GM12873 (cell line): ENCODE results near the gene MPL.

Experiments used
- TF ChIP-seq, protein P1 (sequence below): IDR thresholded peaks from 2 replicates; pipeline ENCODE4 v1.5.1; 2012; ENCODE audit warnings: low read depth, mild to moderate bottlenecking, moderate library complexity, low read length, control low read depth; ENCODE audit not compliant: insufficient read depth; ENCODE audit errors: missing control alignments

The MPL gene

GRCh38 chr1:43392702-43393101 lies 55.1 kb downstream of the MPL start:
- TF ChIP-seq, protein P1, sequence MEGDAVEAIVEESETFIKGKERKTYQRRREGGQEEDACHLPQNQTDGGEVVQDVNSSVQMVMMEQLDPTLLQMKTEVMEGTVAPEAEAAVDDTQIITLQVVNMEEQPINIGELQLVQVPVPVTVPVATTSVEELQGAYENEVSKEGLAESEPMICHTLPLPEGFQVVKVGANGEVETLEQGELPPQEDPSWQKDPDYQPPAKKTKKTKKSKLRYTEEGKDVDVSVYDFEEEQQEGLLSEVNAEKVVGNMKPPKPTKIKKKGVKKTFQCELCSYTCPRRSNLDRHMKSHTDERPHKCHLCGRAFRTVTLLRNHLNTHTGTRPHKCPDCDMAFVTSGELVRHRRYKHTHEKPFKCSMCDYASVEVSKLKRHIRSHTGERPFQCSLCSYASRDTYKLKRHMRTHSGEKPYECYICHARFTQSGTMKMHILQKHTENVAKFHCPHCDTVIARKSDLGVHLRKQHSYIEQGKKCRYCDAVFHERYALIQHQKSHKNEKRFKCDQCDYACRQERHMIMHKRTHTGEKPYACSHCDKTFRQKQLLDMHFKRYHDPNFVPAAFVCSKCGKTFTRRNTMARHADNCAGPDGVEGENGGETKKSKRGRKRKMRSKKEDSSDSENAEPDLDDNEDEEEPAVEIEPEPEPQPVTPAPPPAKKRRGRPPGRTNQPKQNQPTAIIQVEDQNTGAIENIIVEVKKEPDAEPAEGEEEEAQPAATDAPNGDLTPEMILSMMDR, result no peak

- TF ChIP-seq, protein P1, result no peak
Observed at GRCh38 chr1:43395523-43395922, 57.9 kb downstream of the MPL start.

- TF ChIP-seq, protein P1, result no peak
Observed at GRCh38 chr1:43396059-43396458, 58.4 kb downstream of the MPL start.

GRCh38 chr1:43398227-43398626 lies 60.6 kb downstream of the MPL start:
- TF ChIP-seq, protein P1, result no peak

DNA sequence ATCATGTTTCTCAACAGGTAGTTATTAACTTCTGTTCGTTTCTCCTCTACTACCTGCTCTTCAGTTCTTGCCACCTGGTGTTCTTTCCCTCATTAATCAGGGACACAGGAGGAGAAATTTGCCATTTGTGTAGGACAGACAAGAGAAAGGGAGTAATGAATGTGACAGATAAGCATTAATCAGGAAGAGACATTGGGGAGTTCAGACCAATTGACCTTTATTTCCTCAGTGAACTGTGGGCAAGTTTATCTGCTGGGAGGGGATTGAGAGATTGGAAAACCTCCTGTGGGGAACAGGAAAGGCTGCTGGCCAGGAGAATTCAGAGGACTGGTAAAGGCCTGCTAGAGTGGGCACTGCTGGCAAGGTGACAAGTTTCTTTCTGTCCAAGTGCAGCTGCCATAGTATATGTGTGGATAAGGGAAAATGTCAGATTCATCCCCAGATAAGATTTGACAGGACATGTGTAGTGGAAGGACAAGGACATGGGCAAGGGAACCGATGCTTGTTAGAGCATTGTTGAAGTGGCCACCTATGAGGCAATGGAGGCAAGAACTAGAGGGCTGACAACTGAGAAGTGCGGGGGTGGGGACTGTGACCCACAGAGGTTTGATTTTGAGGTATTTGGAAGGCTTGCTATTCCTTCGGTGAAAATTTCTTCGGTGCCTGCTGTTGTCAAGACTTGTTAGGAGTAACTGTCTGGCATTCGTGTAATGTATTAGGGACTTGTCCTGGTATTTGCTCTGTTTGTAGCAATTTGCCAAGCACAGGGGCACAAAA lies 64.7 kb downstream of the MPL start:
- TF ChIP-seq, protein P1, result no peak
